HL-60/S4 (cell line): ENCODE measurements around the gene NLRC3.
"Not testable (repeated sequence)": the region's sequence is repeated elsewhere in the genome, so short reads cannot be mapped to it uniquely, and the experiment has no call there.

Experiments used
- in situ Hi-C: fragments of 300-500 bp; cut with MboI; formaldehyde crosslinking; loops from 2 replicates; pipeline ENCODE4 v1.14.3; 2022; ENCODE audit warnings: low sequenced_read_pairs

Gene NLRC3

GRCh38 chr16:3548859-3549258, 28.3 kb downstream of the NLRC3 start:
- in situ Hi-C loops: no loop called here

- in situ Hi-C loops: no loop called here
These were observed 28.8 kb downstream of the NLRC3 start for GRCh38 chr16:3548445-3548844.

GRCh38 chr16:3546986-3547682, 30.1 kb downstream of the NLRC3 start:
- in situ Hi-C loops: no loop called here

GRCh38 chr16:3542601-3543373, 34.4 kb downstream of the NLRC3 start:
- in situ Hi-C loops: no loop called here

GRCh38 chr16:3541527-3542155, 35.6 kb downstream of the NLRC3 start:
- in situ Hi-C loops: no loop called here

GRCh38 chr16:3538222-3538621, 39.0 kb downstream of the NLRC3 start:
- in situ Hi-C loops: no loop called here

GRCh38 chr16:3536851-3537250, 40.4 kb downstream of the NLRC3 start:
- in situ Hi-C loops: no loop called here

GRCh38 chr16:3536271-3536731, 40.9 kb downstream of the NLRC3 start:
- in situ Hi-C loops: no loop called here

- in situ Hi-C loops: no loop called here
These were observed 43.1 kb downstream of the NLRC3 start for GRCh38 chr16:3534126-3534525.

DNA sequence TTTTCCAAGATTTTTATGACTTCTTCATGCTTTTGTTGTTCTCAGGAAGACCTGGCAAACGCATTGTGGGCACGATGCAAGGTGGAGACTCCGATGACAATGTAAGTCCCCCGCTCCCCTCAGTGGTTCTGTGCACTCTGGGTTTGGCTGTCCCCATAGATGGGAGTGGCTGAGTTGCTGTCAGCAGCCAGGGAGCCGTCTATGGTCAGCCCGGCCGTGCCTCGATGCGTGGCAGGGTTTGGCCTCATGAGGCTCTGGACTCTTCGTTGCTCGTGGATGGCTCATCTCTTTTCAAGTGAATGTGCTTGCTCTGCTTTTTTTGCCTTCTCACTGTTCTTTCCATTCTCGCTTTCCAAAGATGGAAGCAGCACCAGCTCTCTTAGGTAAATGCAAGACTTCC, 44.5 kb downstream of the NLRC3 start:
- in situ Hi-C loops: no loop called here

GRCh38 chr16:3530371-3530914, 46.8 kb downstream of the NLRC3 start:
- in situ Hi-C loops: no loop called here

DNA sequence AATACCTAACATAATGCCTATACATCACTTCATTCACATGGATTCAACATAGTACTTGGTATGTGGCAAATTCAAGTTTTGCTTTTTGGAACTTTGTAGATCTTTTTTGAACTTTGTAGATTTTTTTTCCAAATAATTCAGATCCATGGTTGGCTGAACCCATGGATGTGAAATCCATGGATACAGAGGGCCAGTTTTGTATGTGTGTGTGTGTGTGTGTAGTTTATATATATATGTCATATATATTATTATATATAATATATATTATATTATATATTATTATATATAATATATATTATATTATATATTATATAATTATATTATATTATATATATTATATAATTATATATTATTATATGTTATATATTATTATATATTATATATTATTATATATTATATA, 48.0 kb downstream of the NLRC3 start:
- in situ Hi-C loops: no loop called here

DNA sequence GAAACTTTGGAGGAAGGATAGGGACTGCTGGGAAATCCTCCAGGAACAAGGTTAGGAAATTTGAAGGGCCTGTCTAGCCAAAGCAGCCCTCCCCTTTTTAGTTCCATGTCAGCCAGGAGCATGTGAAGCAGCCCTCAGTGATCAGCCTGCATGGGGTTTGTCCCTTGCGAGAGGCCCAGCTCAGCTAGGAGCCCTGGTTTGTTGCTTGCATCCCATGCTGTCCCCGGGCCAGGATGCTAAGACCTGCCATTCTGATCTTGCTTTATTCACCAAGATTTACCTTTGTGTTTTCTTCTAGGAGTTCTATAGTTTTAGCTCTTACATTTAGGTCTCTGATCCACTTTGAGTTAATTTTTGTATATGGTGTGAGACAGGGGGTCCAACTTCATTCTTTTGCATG, 48.8 kb downstream of the NLRC3 start:
- in situ Hi-C loops: no loop called here

- in situ Hi-C loops: not testable (repeated sequence)
These were observed 49.9 kb downstream of the NLRC3 start for GRCh38 chr16:3527216-3527829.

GRCh38 chr16:3525951-3526350, 51.3 kb downstream of the NLRC3 start:
- in situ Hi-C loops: no loop called here

- in situ Hi-C loops: no loop called here
These were observed 53.9 kb downstream of the NLRC3 start for GRCh38 chr16:3523281-3523680.

- in situ Hi-C loops: no loop called here
These were observed 56.4 kb downstream of the NLRC3 start for GRCh38 chr16:3520841-3521240.

- in situ Hi-C loops: no loop called here
These were observed 56.8 kb downstream of the NLRC3 start for GRCh38 chr16:3520413-3520812.

- in situ Hi-C loops: no loop called here
These were observed 57.6 kb downstream of the NLRC3 start for GRCh38 chr16:3519581-3519980.

- in situ Hi-C loops: no loop called here
These were observed 58.2 kb downstream of the NLRC3 start for GRCh38 chr16:3518986-3519348.

DNA sequence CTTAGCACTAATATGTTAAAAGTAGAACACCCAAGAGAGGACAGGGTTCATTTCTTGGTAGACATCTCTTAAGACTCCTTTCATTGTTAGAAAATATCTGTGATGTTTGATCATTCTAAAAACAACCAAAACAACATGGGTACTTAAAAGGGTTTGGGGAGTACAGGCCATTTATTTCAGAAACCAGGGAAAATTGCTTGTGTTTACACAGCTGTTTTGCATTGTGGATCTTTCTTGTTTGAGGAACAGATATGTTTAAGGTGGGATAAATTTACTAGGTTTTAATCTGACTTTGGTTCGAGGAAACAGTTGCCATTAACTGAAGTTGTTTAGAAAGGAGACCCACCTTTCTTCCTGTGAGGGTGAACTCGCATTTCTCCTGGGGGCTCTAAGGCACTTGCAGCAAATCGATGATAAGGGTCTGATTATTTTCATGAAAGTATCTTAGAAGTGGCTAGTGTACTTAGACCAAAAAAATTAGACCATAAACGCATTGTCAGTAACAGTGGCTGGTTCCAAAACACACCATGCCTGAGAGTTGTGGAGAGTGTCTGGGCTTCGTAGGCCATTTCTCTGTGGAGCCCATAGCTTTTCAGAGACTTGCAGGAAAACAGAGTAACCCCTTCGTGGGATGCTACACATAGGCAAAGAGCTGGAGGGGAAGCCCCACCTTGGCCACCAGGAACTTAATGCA, 58.8 kb downstream of the NLRC3 start:
- in situ Hi-C loops: no loop called here
